ENCODE measurements around the gene HCK.

Gene HCK

DNA sequence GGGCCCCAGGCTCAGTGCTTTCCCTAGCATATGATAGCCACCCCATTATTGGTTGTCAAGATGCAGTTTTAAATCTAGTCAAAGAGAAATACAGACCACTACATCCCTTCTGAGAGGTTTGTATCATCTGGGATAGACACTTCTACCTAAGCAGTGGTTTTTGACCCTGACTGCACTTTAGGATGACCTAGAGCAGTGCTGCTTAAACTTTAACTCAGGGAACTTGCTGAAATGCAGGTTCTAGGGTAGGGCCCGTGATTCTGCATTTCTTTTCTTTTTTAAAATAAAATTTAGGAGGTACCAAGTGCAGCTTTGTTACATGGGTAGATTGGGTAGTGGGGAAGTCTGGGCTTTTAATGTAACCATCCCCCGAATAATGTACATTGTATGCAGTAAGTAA lies 76.1 kb downstream of the HCK start:
- POLR2A ChIA-PET = interaction anchor here (0.7 kb wide), 1 partner anchor 279 kb away, joined by 3 read pairs; no protein-coding TSS in a partner anchor
- Histone ChIP-seq H3K9me3 (ENCODE audit: control extremely low read depth in 1 of 5, control insufficient read depth in 4 of 5, insufficient read depth in 2 of 5, low read depth in 1 of 5, low read length in 4 of 5) (no peaks in the 10 kb centered on the region), H3K36me3 (ENCODE audit: control insufficient read depth in 4 of 4, insufficient read depth in 4 of 4, low read length in 3 of 4) (peaks cover 5 to 27% (median 8%) of the 10 kb centered on the region in 4 experiments), H3K4me1 (ENCODE audit: control extremely low read depth in 1 of 4, control insufficient read depth in 4 of 4, insufficient read depth in 4 of 4, low read length in 3 of 4) (no peaks in the 10 kb centered on the region), H3K4me3 (ENCODE audit: control insufficient read depth in 1 of 7, extremely low read depth in 1 of 7, insufficient read depth in 4 of 7, low read depth in 2 of 7, low read length in 6 of 7) (no peak overlapping the region), H3K27me3 (replicated peaks in 2 of 5; ENCODE audit: control insufficient read depth in 4 of 5, insufficient read depth in 5 of 5, low read length in 4 of 5) (no peaks in the 10 kb centered on the region), H3K27ac (ENCODE audit: insufficient read depth in 1 of 2, low read depth in 1 of 2, low read length in 2 of 2, poor library complexity in 1 of 2, severe bottlenecking in 2 of 2) (no peak overlapping the region)
- CTCF ChIA-PET = interaction anchor here (0.7 to 1.1 kb wide), 5 partner anchors 9 to 97 kb away, joined by 3 to 4 read pairs (median 3); no protein-coding TSS in a partner anchor
- DNase-seq = no peak
- WGBS (ENCODE audit: insufficient coverage) = no CpG with 5 or more reads among the region's 2 CpGs

DNA sequence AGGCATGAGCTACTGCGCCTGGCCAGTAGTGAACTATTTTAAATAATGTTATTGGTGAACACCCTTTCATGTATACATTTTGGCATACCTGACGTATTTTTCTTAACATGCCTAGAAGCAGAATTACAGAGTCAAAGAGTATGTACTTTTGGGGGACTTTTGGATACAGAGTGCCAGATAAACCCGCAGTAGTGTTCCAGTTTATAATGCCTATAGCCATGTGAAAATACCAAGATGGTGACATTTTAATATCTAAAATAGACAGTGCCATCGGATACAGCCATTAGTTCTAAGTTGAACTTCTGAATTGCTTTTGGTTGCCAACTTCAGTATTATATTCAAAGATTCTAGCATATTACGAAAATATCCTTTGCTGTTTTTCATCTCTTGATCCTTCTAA lies 77.8 kb downstream of the HCK start:
- 93% methylated on average over 3 of the region's 5 CpGs for WGBS (ENCODE audit: insufficient coverage)
- no peaks in the 10 kb centered on the region for H3K4me1 ChIP-seq (ENCODE audit: control extremely low read depth in 1 of 4, control insufficient read depth in 4 of 4, insufficient read depth in 4 of 4, low read length in 3 of 4)
- ChIA-PET POLR2A (no interaction called here), CTCF (interaction anchor here (0.7 kb wide), 1 partner anchor 9 kb away, joined by 3 read pairs; no protein-coding TSS in a partner anchor)
- peaks cover 4 to 38% (median 10%) of the 10 kb centered on the region in 4 experiments for H3K36me3 ChIP-seq (ENCODE audit: control insufficient read depth in 4 of 4, insufficient read depth in 4 of 4, low read length in 3 of 4)
- DNase-seq = no peak
- H3K27ac ChIP-seq (ENCODE audit: insufficient read depth in 1 of 2, low read depth in 1 of 2, low read length in 2 of 2, poor library complexity in 1 of 2, severe bottlenecking in 2 of 2) = no peak overlapping the region
- H3K27me3 ChIP-seq (replicated peaks in 2 of 5; ENCODE audit: control insufficient read depth in 4 of 5, insufficient read depth in 5 of 5, low read length in 4 of 5) = no peaks in the 10 kb centered on the region
- no peak overlapping the region for H3K4me3 ChIP-seq (ENCODE audit: control insufficient read depth in 1 of 7, extremely low read depth in 1 of 7, insufficient read depth in 4 of 7, low read depth in 2 of 7, low read length in 6 of 7)
- H3K9me3 ChIP-seq (ENCODE audit: control extremely low read depth in 1 of 5, control insufficient read depth in 4 of 5, insufficient read depth in 2 of 5, low read depth in 1 of 5, low read length in 4 of 5) = no peaks in the 10 kb centered on the region

DNA sequence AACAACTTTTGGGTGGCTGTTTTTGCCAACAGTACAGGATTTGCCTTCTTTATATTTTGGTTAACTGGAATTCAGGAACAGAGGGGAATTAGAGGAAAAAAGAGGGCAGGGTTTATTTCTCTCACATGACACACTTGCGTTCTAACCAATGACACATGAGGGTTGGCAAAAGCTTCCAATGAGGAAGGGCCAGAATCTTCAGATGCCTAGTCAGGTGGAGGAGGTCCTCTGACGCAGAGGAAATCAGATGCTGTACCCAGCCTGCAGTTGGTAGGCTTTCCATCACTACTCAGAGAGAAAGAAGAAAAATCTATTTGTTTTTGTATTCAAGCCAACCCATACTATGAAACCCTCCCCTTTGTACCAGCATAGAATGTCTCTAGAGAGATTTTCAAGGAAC lies 78.3 kb downstream of the HCK start:
- CTCF ChIA-PET = interaction anchor here (1.1 kb wide), 1 partner anchor 25 kb away, joined by 3 read pairs; no protein-coding TSS in a partner anchor
- DNase-seq = no peak
- POLR2A ChIA-PET = no interaction called here
- peaks cover 4 to 34% (median 10%) of the 10 kb centered on the region in 4 experiments for H3K36me3 ChIP-seq (ENCODE audit: control insufficient read depth in 4 of 4, insufficient read depth in 4 of 4, low read length in 3 of 4)
- no peaks in the 10 kb centered on the region for H3K27me3 ChIP-seq (replicated peaks in 2 of 5; ENCODE audit: control insufficient read depth in 4 of 5, insufficient read depth in 5 of 5, low read length in 4 of 5)
- no peak overlapping the region for H3K27ac ChIP-seq (ENCODE audit: insufficient read depth in 1 of 2, low read depth in 1 of 2, low read length in 2 of 2, poor library complexity in 1 of 2, severe bottlenecking in 2 of 2)
- H3K9me3 ChIP-seq (ENCODE audit: control extremely low read depth in 1 of 5, control insufficient read depth in 4 of 5, insufficient read depth in 2 of 5, low read depth in 1 of 5, low read length in 4 of 5) = no peaks in the 10 kb centered on the region
- WGBS (ENCODE audit: insufficient coverage) = 100% methylated on average over 1 of the region's 2 CpGs
- H3K4me3 ChIP-seq (ENCODE audit: control insufficient read depth in 1 of 7, extremely low read depth in 1 of 7, insufficient read depth in 4 of 7, low read depth in 2 of 7, low read length in 6 of 7) = no peak overlapping the region
- no peaks in the 10 kb centered on the region for H3K4me1 ChIP-seq (ENCODE audit: control extremely low read depth in 1 of 4, control insufficient read depth in 4 of 4, insufficient read depth in 4 of 4, low read length in 3 of 4)

DNA sequence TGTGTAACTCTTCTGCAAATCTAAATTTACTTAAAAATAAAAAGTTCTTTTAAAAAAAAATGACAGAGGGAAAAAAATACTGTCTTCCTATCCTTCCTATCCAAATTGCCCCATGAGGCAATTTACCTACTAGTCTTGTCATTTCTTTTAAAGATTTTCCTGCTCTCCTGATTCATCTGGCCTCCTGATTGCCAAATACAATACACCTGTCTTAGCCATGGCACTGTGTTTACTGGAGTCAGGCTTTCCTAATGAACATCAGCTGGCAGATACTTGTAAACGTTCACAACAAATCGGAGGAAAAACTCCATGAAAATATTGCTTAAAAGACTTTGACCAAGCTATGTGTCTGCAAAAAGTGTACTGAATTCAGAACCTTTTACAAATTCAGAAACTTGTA lies 78.9 kb downstream of the HCK start:
- H3K36me3 ChIP-seq (ENCODE audit: control insufficient read depth in 4 of 4, insufficient read depth in 4 of 4, low read length in 3 of 4) = peaks cover 5 to 35% (median 11%) of the 10 kb centered on the region in 4 experiments
- ChIA-PET POLR2A (no interaction called here), CTCF (interaction anchor here (1.1 kb wide), 1 partner anchor 24 kb away, joined by 3 read pairs; no protein-coding TSS in a partner anchor)
- WGBS (ENCODE audit: insufficient coverage) = 60% methylated on average over 1 of the region's 2 CpGs
- no peak for DNase-seq
- no peaks in the 10 kb centered on the region for H3K9me3 ChIP-seq (ENCODE audit: control extremely low read depth in 1 of 5, control insufficient read depth in 4 of 5, insufficient read depth in 2 of 5, low read depth in 1 of 5, low read length in 4 of 5)
- no peaks in the 10 kb centered on the region for H3K27me3 ChIP-seq (replicated peaks in 2 of 5; ENCODE audit: control insufficient read depth in 4 of 5, insufficient read depth in 5 of 5, low read length in 4 of 5)
- H3K4me1 ChIP-seq (ENCODE audit: control extremely low read depth in 1 of 4, control insufficient read depth in 4 of 4, insufficient read depth in 4 of 4, low read length in 3 of 4) = no peaks in the 10 kb centered on the region
- H3K27ac ChIP-seq (ENCODE audit: insufficient read depth in 1 of 2, low read depth in 1 of 2, low read length in 2 of 2, poor library complexity in 1 of 2, severe bottlenecking in 2 of 2) = no peak overlapping the region
- H3K4me3 ChIP-seq (ENCODE audit: control insufficient read depth in 1 of 7, extremely low read depth in 1 of 7, insufficient read depth in 4 of 7, low read depth in 2 of 7, low read length in 6 of 7) = no peak overlapping the region

DNA sequence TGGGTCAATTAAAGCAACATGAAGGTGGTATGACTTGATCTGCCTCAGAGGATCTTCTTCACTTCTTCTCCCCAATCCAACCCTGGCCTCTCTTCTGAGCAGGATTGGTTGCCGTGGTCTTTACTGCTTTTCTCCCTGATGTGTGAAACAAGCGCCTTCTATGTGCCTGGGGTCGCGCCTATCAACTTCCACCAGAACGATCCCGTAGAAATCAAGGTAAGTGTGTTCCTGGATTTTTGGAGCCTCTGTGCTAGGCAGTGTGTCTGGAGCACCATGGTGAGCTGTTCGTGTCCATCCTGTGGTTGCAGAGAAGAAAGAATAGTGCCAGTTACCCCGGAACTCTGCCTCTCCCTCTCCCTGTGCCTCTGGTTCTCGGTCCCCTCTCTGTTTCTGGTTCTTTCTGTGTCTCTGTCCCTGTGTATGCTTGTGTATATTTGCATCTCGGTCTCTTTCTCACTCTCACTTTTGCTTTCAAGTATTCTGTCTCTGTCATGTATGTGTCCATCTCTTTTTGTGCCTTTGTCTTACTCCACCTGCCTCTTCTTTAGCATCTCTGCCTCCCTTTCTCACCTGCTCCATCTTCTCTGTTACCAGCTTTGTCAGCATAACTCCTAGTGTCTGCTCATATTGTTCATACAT lies 81.0 kb downstream of the HCK start:
- CTCF ChIA-PET = interaction anchor here (1.1 kb wide), 1 partner anchor 452 kb away, joined by 3 read pairs; the partner anchor contains the start of gene NOL4L
- Histone ChIP-seq H3K9me3 (ENCODE audit: control extremely low read depth in 1 of 5, control insufficient read depth in 4 of 5, insufficient read depth in 2 of 5, low read depth in 1 of 5, low read length in 4 of 5) (no peaks in the 10 kb centered on the region), H3K27me3 (replicated peaks in 2 of 5; ENCODE audit: control insufficient read depth in 4 of 5, insufficient read depth in 5 of 5, low read length in 4 of 5) (no peaks in the 10 kb centered on the region), H3K4me1 (ENCODE audit: control extremely low read depth in 1 of 4, control insufficient read depth in 4 of 4, insufficient read depth in 4 of 4, low read length in 3 of 4) (no peaks in the 10 kb centered on the region), H3K27ac (ENCODE audit: insufficient read depth in 1 of 2, low read depth in 1 of 2, low read length in 2 of 2, poor library complexity in 1 of 2, severe bottlenecking in 2 of 2) (no peak overlapping the region), H3K36me3 (ENCODE audit: control insufficient read depth in 4 of 4, insufficient read depth in 4 of 4, low read length in 3 of 4) (peaks cover 11 to 48% (median 28%) of the 10 kb centered on the region in 4 experiments), H3K4me3 (ENCODE audit: control insufficient read depth in 1 of 7, extremely low read depth in 1 of 7, insufficient read depth in 4 of 7, low read depth in 2 of 7, low read length in 6 of 7) (no peak overlapping the region)
- DNase-seq = no peak
- 97% methylated on average over 7 of the region's 10 CpGs for WGBS (ENCODE audit: insufficient coverage)
- POLR2A ChIA-PET = interaction anchor here (0.6 kb wide), 1 partner anchor 9 kb away, joined by 4 read pairs; no protein-coding TSS in a partner anchor

DNA sequence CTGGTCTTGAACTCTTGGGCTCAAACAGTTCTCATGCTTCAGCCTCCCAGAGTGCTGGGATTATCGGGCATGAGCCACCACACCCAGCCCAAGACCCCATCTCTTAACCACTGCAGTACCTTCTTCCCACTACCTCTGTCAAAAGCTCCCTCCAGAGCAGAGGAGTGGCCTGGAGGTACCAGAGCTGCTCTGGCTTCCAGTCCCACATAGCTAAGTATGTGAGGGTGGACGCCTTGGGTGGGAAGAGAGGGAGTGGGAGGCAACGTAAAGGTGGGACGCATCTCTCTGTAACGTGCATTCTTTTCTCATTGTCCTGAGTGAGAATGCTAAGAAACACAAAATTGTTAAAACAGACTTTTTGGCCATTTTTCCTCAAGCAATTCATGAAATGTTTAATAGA lies 82.0 kb downstream of the HCK start:
- no peak overlapping the region for H3K4me3 ChIP-seq (ENCODE audit: control insufficient read depth in 1 of 7, extremely low read depth in 1 of 7, insufficient read depth in 4 of 7, low read depth in 2 of 7, low read length in 6 of 7)
- peaks cover 14 to 57% (median 32%) of the 10 kb centered on the region in 4 experiments for H3K36me3 ChIP-seq (ENCODE audit: control insufficient read depth in 4 of 4, insufficient read depth in 4 of 4, low read length in 3 of 4)
- CTCF ChIA-PET = interaction anchor here (1.0 kb wide), 1 partner anchor 9 kb away, joined by 3 read pairs; no protein-coding TSS in a partner anchor
- 95% methylated on average over 4 of the region's 5 CpGs for WGBS (ENCODE audit: insufficient coverage)
- POLR2A ChIA-PET = no interaction called here
- no peak overlapping the region for H3K27ac ChIP-seq (ENCODE audit: insufficient read depth in 1 of 2, low read depth in 1 of 2, low read length in 2 of 2, poor library complexity in 1 of 2, severe bottlenecking in 2 of 2)
- no peaks in the 10 kb centered on the region for H3K27me3 ChIP-seq (replicated peaks in 2 of 5; ENCODE audit: control insufficient read depth in 4 of 5, insufficient read depth in 5 of 5, low read length in 4 of 5)
- no peaks in the 10 kb centered on the region for H3K9me3 ChIP-seq (ENCODE audit: control extremely low read depth in 1 of 5, control insufficient read depth in 4 of 5, insufficient read depth in 2 of 5, low read depth in 1 of 5, low read length in 4 of 5)
- DNase-seq = no peak
- no peaks in the 10 kb centered on the region for H3K4me1 ChIP-seq (ENCODE audit: control extremely low read depth in 1 of 4, control insufficient read depth in 4 of 4, insufficient read depth in 4 of 4, low read length in 3 of 4)

DNA sequence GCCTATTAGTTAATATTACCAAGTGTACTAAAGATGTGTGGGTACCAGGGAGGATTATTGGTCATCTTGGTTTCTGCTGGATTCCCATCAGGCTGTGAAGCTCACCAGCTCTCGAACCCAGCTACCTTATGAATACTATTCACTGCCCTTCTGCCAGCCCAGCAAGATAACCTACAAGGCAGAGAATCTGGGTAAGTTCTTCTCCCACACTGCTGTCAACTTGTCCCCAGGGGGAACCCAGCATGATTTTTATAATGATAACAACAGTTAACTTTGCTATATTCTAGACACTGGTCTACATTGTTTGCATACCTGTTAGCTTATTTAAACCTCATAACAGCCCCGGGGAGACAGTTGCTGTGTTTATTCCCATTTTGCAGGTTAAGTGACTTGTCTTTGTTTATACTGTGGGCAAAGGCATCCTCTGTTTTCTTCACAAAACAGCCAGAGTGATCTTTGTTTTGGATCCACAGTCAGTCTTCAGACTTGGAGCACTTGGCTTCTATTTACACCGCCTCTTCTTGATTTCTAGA lies 84.0 kb downstream of the HCK start:
- Histone ChIP-seq H3K4me1 (ENCODE audit: control extremely low read depth in 1 of 4, control insufficient read depth in 4 of 4, insufficient read depth in 4 of 4, low read length in 3 of 4) (no peaks in the 10 kb centered on the region), H3K27me3 (replicated peaks in 2 of 5; ENCODE audit: control insufficient read depth in 4 of 5, insufficient read depth in 5 of 5, low read length in 4 of 5) (no peaks in the 10 kb centered on the region), H3K36me3 (ENCODE audit: control insufficient read depth in 4 of 4, insufficient read depth in 4 of 4, low read length in 3 of 4) (peaks cover 20 to 68% (median 43%) of the 10 kb centered on the region in 4 experiments), H3K4me3 (ENCODE audit: control insufficient read depth in 1 of 7, extremely low read depth in 1 of 7, insufficient read depth in 4 of 7, low read depth in 2 of 7, low read length in 6 of 7) (no peak overlapping the region), H3K9me3 (ENCODE audit: control extremely low read depth in 1 of 5, control insufficient read depth in 4 of 5, insufficient read depth in 2 of 5, low read depth in 1 of 5, low read length in 4 of 5) (no peaks in the 10 kb centered on the region), H3K27ac (ENCODE audit: insufficient read depth in 1 of 2, low read depth in 1 of 2, low read length in 2 of 2, poor library complexity in 1 of 2, severe bottlenecking in 2 of 2) (no peak overlapping the region)
- ChIA-PET POLR2A (no interaction called here), CTCF (interaction anchor here (1.3 kb wide), 1 partner anchor 14 kb away, joined by 3 read pairs; no protein-coding TSS in a partner anchor)
- DNase-seq = no peak
- 100% methylated on average over 1 of the region's 3 CpGs for WGBS (ENCODE audit: insufficient coverage)
